GM21526 (cell line): ENCODE results near the gene C1D.
"Not testable (repeated sequence)": the region's sequence is repeated elsewhere in the genome, so short reads cannot be mapped to it uniquely, and the experiment has no call there.

Source experiments
- ATAC-seq: cut with Tn5 transposase; IDR thresholded peaks from one replicate; pipeline ENCODE4 v1.9.1; 2021; ENCODE audit warnings: moderate library complexity; ENCODE audit not compliant: unreplicated experiment, low FRiP score

The C1D gene, protein sequence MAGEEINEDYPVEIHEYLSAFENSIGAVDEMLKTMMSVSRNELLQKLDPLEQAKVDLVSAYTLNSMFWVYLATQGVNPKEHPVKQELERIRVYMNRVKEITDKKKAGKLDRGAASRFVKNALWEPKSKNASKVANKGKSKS

DNA sequence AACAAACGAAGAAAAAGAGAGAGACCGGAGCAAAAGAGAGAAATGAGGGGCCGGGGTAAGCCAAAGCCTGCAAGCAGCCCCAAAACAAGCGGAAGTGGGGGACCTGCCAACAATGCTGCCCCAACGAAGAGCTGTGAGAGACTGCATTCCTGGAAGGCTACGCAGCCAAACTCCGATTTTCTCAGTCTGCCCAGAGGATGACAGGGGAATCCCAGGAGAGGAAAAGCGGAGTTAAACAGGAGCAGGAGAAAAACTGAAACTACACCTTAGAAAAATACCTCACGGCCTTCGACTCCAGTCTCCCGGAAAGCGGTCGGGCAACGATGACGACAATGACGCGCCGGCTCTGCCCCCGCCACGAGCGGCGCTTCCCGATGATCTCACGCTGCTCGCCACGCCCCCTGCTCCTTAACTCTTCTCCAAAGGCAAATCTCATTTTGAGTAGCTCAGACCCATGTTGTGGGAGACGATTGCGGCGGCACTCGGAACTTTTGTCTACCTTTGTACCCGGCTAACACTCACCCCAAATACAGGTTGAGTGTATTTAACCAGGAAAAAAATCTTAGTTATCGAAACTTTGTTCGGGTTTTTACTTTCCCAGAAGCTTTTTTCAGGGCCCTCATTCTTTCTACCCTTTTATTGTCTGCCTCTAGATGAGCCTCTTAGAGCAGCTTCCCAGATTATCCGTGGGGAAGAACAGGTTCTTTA is at the start of gene C1D:
Gene C1D (minus strand): TSS at position 325 of the 708 bp plus-strand sequence. CDS start 15,694 bp downstream, outside the sequence.
- peak; percentile 88 for ATAC-seq

DNA sequence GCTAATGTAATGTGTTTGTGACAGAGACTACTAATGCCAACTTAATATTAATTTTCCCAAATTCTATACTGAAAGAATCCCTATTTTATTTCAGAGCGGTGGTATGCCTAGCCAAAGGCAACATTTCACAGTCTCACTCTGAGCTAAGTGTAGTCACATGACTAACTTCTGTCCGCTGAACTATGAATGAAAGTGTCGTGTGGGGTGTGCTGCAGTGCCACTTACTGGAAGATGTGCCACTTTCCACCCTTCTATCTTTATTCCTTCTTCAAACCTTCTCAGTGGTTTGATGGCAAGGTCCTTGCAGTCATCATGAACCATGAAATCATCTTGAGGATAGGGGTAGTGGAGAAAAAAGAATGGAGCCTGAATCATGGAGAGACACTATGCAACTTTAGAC is 47.3 kb upstream of the C1D start:
- ATAC-seq = peak; percentile 72

GRCh38 chr2:68108120-68108519 is 45.3 kb upstream of the C1D start:
- ATAC-seq = no peak

GRCh38 chr2:68107475-68107874 is 44.7 kb upstream of the C1D start:
- ATAC-seq = no peak

DNA sequence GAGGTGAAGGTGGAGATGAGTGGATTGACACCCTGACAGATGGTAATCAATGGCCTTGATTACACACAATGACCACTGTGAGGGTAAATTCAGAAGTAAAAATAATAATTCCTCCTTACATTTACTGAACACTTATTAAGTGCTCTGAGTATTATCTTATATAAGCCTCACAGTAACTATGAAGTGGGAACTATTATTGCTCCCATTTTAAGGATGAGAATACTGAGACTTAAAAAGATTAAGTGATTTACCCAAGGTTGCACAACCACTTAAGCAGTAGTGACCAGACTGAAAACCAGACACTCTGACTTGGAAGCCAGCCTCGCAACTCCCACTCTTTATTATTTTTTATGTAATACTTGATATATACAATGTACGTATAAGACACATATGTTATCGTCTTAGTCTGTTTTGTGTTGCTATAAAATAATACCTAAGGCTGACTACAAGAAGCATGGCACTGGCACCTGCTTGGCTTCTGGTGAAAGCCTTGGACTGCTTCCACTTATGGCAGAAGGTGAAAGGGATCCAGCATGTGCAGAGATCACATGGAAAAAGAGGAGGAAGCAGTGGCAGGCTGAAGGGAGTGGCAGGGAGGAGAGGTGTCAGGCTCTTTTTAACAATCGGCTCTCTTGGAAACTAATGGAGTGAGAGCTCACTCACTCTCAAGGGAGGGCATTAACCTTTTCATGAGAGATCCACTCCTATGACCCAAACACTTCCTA is 41.5 kb upstream of the C1D start:
- no peak for ATAC-seq

DNA sequence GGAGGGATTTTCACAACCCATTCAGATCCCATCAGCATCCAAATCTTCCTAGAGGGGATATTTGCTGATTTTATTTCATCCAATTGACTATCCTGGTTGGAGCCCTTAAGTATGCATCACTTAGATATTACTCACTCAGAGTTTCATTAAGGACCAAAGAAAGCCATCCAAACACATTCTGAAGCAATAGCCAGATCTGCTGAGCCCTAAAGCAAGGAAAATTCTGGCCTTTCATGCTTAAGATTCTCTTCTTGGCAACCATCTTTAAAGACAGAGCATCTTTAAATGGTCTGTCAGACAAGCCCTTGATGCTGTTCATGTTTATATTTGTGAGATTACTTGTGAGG is 40.9 kb upstream of the C1D start:
- ATAC-seq = no peak

DNA sequence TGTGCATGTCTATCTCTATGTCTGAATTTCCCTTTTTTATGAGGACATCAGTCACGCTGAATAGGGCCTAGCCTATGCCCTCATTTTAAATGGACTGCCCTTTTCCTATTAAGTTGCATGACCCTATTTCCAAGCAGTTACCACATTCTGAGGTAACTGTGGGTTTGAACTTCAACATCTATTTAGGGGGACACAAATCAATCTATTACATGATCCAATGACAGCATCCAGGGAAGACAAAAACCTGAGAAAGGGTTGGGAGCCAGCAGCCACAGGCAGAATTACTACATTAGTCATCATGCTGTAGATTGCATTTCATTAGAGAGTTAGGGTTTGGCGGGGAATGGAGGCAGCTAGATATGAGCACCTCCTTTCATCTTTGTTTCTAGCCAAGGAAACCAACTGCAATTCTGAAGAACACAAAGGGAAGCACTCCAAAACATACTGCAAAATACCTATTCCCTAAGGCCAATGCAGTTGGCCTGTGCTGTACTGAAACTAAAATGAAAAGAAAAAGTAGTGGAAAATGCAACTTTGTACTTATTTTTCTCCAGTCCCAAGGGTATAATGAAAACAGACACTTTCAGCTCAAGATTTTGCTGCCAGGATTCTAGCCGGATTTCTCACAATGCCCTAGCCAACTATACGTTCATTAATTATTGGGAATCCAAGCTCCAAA is 40.4 kb upstream of the C1D start:
- ATAC-seq = no peak

DNA sequence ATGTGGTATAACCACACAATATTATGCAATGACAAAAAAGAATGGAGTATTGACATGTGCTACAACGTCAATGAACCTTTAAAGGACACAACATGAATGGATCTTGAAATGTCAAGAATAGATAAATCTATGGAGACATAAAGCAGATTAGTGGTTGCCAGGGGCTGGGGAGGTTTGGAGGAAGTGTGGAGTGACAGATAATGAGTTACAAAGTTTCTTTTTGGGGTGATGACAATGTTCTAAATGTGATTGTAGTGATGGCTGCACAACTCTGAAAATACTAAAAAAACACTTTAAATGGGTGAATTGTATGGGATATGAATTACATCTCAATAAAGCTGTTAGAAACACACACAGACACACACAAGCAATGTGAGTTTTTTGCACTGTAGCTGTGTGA is 37.4 kb upstream of the C1D start:
- no peak for ATAC-seq

GRCh38 chr2:68099260-68099659 is 36.5 kb upstream of the C1D start:
- ATAC-seq = no peak

DNA sequence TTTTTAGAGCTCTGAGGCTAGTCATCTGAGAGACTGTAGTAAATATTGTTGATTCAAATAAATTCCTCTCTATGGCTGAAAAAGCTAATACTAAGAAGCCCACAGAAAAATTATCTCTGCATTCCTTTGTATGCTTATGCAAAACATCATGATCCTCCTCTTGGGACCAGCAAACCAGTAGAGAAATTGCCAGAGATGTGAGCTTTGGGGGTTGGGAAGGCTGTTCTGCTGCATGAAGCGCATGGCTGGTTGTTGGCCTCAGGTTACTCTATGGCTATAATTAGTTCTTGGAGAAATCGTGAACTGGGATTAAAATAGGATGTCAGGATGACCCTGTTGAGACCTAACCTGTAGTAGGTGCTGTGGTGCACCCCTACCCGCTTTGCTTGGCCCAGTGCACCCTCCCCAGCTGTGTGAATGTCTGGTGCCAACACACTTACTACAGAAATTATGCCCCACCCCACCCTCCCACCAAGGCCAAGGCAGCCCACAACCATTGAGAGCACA is 35.5 kb upstream of the C1D start:
- no peak for ATAC-seq

- ATAC-seq = no peak
These were observed 31.3 kb upstream of the C1D start for GRCh38 chr2:68094111-68094510.

DNA sequence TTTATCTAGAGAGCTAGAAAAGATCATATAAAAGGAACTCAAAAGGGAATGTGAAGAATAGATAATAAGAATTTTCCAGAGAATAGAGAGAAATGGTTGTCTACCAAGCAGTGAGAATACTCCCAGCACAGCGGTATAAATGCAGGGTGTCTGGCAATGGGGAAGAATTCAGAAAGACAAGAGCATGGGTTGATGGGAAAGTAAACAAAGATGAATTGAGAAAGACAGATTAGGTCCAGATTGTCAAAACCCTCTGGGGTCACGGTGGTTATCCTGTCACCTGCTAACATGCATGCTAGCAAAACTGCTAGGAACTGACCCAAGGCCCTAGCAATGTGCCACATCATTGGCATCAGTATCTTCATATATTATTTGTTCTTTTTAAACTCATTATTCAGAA is 30.8 kb upstream of the C1D start:
- no peak for ATAC-seq

DNA sequence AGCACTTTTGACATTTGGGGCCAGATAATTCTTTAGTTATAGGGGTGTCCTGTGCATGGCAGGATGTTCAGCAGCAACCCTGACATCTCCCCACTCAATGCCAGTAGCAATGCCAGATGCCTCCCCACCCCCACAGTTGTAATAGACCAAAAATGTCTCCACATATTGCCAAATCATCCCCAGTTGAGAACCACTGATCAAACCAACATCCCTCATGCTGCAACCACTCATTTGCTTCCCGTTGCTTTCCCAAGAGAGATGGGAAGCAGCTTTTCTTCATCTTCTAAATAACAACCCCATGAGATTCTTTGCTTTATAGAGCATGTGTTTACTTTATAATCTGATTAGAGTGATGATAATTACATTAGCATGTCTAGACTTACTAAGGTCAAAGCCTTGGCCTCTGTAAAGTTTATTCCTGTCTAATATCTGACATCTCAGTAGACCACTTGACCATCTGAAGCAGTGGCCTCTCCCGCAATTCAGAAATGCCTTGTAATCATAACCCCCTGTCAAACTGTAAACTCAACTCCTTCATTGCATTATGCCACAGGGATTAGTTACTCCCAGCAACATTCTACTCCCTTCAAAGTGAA is 28.7 kb upstream of the C1D start:
- ATAC-seq = no peak

DNA sequence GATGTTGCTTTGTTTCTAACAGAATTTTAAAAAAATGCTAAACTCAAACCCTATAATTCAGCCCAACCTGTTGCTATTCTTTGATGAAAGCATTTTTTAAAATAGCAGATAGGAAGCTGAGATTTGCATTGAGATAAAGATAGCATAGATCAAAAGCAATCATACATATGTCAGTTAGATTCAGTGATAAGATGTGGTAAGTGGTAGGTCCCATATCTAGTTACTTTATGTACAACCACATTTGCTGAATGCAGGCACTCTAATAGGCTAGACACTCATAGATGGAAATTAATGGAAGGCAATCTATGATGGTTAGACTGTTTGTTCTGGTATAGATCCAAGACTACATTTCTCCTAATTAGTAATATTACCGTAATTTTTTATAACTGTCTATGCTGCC is 27.2 kb upstream of the C1D start:
- no peak for ATAC-seq

DNA sequence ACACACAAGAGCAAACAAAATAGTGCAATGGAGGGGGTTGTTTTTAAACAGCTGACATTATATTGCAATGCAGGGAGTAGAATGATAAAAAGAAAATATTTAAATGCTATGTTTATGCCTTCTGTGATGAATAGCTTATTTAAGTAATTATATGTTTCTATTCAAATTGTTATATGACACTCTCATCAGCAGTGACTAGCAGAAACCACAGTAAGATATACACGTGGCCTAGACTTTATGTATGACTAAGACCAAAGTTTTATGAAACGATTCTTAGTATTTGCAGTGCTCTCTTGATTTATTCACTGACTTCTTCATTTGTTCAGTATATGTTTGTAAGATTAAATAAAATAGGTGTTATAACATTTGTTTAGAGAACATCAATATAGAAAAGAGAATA is 26.1 kb upstream of the C1D start:
- ATAC-seq = no peak

DNA sequence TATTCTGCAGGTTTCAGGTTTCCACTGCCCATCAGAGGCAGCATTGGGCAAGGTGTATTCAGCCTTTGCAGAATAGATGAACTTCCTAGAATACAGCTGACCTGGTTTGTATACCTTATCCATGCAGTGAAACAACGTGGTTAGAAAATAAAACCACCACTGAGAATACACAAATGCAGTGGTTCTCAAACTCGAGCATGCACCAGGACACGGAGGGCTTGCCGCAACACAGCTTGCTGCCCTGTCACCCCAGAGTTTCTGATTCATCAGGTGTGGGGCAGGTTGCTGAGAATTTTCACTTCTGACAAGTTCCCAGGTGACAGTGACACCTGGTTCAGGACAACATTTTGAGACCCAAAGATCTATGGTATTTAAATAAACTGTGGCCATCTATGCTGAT is 23.4 kb upstream of the C1D start:
- ATAC-seq = no peak

GRCh38 chr2:68083346-68083745 is 20.5 kb upstream of the C1D start:
- ATAC-seq = peak; percentile 69

DNA sequence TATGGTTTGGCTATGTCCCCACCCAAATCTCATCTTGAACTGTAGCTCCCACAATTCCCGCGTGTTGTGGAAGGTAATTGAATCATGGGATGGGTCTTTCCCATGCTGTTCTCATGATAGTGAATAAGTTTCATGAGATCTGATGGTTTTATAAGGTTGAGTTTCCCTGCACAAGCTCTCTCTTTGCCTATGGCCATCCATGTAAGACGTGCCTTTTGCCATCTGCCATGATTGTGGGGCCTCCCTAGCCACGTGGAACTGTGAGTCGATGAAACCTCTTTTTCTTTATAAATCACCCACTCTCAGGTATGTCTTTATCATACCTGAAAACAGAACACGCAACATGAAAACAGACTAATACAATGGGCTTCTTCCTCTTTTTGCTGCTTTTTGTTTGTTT is 11.2 kb upstream of the C1D start:
- no peak for ATAC-seq

DNA sequence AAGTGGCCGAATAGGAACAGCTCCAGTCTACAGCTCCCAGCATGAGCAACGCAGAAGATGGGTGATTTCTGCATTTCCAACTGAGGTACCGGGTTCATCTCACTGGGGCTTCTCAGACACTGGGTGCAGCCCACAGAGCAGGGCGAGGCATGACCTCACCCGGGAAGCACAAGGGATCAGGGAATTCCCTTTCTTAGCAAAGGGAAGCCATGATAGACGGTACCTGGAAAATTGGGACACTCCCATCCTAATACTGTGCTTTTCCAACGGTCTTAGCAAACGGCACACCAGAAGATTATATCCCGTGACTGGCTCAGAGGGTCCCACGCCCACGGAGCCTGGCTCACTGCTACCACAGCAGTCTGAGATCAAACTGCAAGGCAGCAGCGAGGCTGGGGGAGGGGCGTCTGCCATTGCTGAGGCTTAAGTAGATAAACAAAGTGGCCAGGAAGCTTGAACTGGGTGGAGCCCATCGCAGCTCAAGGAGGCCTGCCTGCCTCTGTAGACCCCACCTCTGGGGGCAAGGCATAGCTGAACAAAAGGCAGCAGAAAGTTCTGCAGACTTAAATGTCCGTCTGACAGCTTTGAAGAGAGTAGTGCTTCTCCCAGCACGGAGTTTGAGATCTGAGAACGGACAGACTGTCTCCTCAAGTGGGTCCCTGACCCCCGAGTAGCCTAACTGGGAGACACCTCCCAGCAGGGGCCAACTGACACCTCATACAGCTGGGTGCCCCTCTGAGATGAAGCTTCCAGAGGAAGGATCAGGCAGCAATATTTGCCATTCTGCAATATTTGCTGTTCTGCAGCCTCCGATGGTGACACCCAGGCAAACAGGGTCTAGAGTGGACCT is 1.2 kb upstream of the C1D start:
- not testable (repeated sequence) for ATAC-seq

GRCh38 chr2:68060652-68061051 is 2.2 kb downstream of the C1D start:
- no peak for ATAC-seq
